Brain microvascular endothelial cell (primary cell): ENCODE data around the gene HSCB.
A peak's percentile ranks its signal among the peaks of the same experiment; 100 is the strongest.

Experiments used
- DNase-seq: peaks from one replicate; pipeline ENCODE4 v3.0.0-alpha.2; 2020
- H3K27ac ChIP-seq: fragments of 250-450 bp; sonication (Bioruptor Pico); 2 replicates; pipeline ENCODE4 v1.5.1; 2020; ENCODE audit warnings: mild to moderate bottlenecking, moderate library complexity
- H3K27me3 ChIP-seq: fragments of 250-450 bp; sonication (Bioruptor Pico); replicated peaks from 2 replicates; pipeline ENCODE4 v1.5.1; 2020; ENCODE audit warnings: mild to moderate bottlenecking
- H3K36me3 ChIP-seq: fragments of 250-450 bp; sonication (Bioruptor Pico); replicated peaks from 2 replicates; pipeline ENCODE4 v1.5.1; 2020; ENCODE audit warnings: mild to moderate bottlenecking
- H3K4me3 ChIP-seq: 2 replicates; pipeline ENCODE4 v1.5.1; 2011; ENCODE audit warnings: low read depth, mild to moderate bottlenecking, control low read depth, low read length, moderate library complexity
- in situ Hi-C: cut with HindIII; loops from 2 replicates; pipeline ENCODE4 v1.10.0; 2017; ENCODE audit warnings: low sequenced_read_pairs, low pct_ligation_motif_present
- TF ChIP-seq, protein P1 (sequence below): IDR thresholded peaks from 2 replicates; pipeline ENCODE4 v1.5.1; 2011; ENCODE audit warnings: low read depth, mild to moderate bottlenecking, moderate library complexity, low read length, control low read depth, inconsistent platforms; ENCODE audit errors: missing control alignments

HSCB gene

DNA sequence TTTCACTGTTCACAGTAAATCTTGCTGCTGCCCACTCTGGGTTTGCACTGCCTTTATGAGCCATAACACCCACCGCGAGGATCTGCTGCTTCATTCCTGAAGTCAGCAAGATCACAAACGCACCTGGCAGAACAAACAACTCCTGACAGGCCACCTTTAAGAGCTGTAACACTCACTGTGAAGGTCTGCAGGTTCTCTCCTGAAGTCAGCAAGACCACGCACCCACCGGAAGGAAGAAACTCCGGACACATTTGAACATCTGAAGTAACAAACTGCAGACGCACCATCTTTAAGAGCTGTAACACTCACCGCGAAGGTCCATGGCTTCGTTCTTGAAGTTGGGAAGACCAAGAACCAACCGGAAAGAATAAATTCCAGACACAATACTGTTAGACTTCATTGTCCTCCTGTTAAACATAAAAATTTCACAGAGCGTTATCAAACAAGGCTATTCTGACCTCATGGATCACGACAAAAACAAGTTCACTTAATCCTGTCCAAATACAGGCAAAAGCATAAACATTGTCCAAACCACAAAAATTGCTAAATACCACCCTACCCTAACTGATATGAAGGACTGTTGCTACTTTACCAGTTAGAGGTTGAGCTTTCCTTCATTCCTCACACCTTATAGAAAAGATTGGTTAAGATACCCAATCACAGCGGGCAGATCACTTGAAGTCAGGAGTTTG is 27.7 kb downstream of the HSCB start:
- Histone ChIP-seq H3K4me3 (no peak overlapping the region), H3K27me3 (no peaks in the 10 kb centered on the region), H3K36me3 (no peaks in the 10 kb centered on the region), H3K27ac (no peak overlapping the region)
- DNase-seq, result no peak
- in situ Hi-C loops, result no loop called here
- TF ChIP-seq, protein P1, sequence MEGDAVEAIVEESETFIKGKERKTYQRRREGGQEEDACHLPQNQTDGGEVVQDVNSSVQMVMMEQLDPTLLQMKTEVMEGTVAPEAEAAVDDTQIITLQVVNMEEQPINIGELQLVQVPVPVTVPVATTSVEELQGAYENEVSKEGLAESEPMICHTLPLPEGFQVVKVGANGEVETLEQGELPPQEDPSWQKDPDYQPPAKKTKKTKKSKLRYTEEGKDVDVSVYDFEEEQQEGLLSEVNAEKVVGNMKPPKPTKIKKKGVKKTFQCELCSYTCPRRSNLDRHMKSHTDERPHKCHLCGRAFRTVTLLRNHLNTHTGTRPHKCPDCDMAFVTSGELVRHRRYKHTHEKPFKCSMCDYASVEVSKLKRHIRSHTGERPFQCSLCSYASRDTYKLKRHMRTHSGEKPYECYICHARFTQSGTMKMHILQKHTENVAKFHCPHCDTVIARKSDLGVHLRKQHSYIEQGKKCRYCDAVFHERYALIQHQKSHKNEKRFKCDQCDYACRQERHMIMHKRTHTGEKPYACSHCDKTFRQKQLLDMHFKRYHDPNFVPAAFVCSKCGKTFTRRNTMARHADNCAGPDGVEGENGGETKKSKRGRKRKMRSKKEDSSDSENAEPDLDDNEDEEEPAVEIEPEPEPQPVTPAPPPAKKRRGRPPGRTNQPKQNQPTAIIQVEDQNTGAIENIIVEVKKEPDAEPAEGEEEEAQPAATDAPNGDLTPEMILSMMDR, result no peak

DNA sequence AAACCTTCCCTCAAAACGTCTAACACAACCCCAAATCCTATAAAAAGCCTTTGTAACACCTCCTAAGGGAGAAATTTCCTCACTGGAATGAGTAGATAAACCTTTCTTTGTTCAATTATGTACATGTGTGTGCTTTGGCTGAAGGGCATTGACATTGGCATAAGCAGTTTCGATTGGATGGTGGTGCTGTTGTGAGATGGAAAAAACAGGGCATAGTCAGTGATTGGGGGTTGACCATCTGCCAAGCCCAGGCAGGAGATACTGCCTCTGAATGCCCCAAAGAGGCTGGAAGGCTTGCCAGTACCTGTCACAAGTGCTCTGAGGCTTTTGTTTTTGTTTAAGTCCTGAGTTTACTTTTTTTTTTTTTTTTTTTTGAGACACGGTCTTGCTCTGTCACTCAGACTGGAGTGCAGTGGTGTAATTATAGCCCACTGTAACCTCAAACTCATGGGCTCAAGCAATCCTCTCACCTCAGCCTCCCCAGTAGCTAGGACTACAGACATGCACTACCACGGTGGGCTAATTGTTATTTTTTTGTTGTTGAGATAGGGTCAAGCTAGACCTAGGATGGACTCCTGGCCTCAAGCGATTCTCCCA is 29.5 kb downstream of the HSCB start:
- in situ Hi-C loops, result no loop called here
- peaks cover 7% of the 10 kb centered on the region for H3K36me3 ChIP-seq
- no peak overlapping the region for H3K27ac ChIP-seq
- H3K4me3 ChIP-seq, result no peak overlapping the region
- TF ChIP-seq, protein P1, result no peak
- H3K27me3 ChIP-seq, result no peaks in the 10 kb centered on the region
- DNase-seq, result no peak

DNA sequence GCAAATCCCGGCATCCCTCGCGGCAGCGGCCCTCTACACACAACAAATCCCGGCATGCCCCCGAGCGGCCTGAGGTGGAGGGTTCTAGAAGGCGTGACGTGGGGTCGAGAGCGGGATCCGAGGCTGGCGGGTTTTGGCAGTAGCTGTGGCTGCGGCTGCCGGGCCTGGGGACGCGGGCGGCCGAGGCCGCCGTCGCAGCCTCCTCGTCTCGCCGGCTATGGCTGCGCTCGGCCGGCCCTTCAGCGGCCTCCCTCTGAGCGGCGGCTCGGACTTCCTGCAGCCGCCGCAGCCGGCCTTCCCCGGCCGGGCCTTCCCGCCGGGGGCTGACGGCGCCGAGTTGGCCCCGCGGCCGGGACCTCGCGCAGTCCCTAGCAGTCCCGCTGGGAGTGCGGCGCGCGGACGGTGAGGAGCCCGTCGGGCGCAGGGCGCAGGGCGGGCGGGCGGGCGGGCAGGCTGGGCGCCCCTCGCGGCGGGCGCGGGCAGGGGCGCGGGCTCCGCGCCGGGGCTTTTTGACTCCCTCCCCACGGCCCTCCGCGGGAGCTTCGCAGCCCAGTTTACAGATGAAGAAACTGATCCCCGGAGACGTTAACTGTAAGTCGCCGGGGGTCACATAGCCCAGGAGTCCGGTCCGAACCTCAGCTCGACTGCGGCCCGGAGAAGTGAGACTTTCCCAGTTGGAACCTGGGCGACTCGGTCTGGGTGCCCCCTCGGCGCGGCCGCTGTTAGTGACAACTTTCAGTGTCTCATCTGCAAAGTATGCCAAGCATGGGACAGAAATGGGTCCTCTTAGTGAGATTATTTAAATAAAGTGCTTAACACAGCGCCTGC is 31.0 kb downstream of the HSCB start, which contains the start of gene CCDC117:
Gene CCDC117, plus strand, starts transcription at position 63 of the 828 bp plus-strand sequence. Its CDS starts 155 bp downstream, at position 218.
- Histone ChIP-seq H3K27ac (peak within 1 kb of the TSS; percentile 96), H3K27me3 (no peaks in the 10 kb centered on the region), H3K4me3 (peak within 1 kb of the TSS; percentile 83), H3K36me3 (peaks cover 7% of the 10 kb centered on the region)
- TF ChIP-seq, protein P1, result peak; percentile 20
- DNase-seq, result peak; percentile 94
- in situ Hi-C loops, result no loop called here

DNA sequence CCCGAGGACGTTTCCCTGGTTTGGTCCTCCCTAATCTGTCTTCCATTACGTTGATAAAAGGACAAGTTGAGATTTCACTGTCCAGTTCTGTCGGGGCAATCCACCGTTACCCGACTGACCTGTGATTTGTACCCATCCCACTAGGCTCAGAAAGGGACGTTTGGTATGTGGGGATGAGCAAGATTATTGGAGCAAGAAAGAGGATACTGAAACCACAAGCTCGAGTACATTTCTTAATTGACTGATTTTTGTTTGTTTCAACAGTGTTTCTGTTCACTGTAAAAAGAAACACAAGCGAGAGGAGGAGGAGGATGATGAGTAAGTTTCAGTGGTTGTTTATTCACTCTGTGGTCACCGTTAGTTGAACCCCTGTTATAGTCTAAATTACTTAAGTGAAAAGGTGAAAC is 31.6 kb downstream of the HSCB start:
- TF ChIP-seq, protein P1, result no peak
- peaks cover 7% of the 10 kb centered on the region for H3K36me3 ChIP-seq
- in situ Hi-C loops, result no loop called here
- peak overlapping the region; percentile 96 for H3K27ac ChIP-seq
- DNase-seq, result no peak
- peak overlapping the region; percentile 83 for H3K4me3 ChIP-seq
- no peaks in the 10 kb centered on the region for H3K27me3 ChIP-seq

DNA sequence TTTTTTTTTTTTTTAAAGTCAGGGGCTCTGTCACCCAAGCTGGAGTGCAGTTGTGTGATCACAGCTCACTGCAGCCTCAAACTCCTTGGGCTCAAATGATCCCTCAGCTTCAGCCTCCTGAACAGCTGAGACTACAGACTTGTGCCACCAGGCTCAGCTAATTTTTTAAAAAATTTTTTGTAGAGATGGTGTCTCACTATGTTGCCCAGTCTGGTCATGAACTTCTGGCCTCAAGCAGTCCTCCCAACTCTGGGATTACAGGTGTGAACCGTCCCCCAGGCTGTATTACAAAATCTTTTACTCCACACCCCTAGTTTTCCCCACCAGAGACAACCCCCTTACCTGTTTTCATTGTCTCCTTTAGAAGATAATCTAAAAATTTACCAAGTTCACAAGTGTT is 32.5 kb downstream of the HSCB start:
- Histone ChIP-seq H3K36me3 (peaks cover 7% of the 10 kb centered on the region), H3K4me3 (no peak overlapping the region), H3K27me3 (no peaks in the 10 kb centered on the region), H3K27ac (no peak overlapping the region)
- in situ Hi-C loops, result no loop called here
- no peak for DNase-seq
- TF ChIP-seq, protein P1, result no peak
